HepG2 (cell line): ENCODE results near the gene SLC25A22. TPM values are rescaled to one million over a fixed set of nuclear protein-coding genes. Genes with fewer than 3 reads are reported as not detected.

Experiments
- AGO1 ChIP-seq: fragments of 200-400 bp; formaldehyde crosslinking; IDR thresholded peaks from 2 replicates; pipeline ENCODE4 v1.6.1; 2017; ENCODE audit warnings: mild to moderate bottlenecking, low read depth, low read length, moderate library complexity; ENCODE audit not compliant: poor library complexity, severe bottlenecking
- CAMTA2 ChIP-seq: sonication (generic); formaldehyde crosslinking; IDR thresholded peaks from 2 replicates; pipeline ENCODE4 v1.4.0; 2020; ENCODE audit warnings: mild to moderate bottlenecking, missing genetic modification reagents, borderline replicate concordance
- CENPT ChIP-seq: sonication (generic); formaldehyde crosslinking; IDR thresholded peaks from 2 replicates; pipeline ENCODE4 v1.8.0; 2022; ENCODE audit warnings: low read depth, mild to moderate bottlenecking, moderate library complexity, missing genetic modification reagents
- DR1 ChIP-seq: sonication (generic); formaldehyde crosslinking; IDR thresholded peaks from 2 replicates; pipeline ENCODE4 v1.8.0; 2021; ENCODE audit warnings: mild to moderate bottlenecking, missing genetic modification reagents, inconsistent platforms
- EZH2 ChIP-seq: conservative IDR thresholded peaks from 2 replicates; pipeline ENCODE4 v1.6.1; 2012; ENCODE audit warnings: mild to moderate bottlenecking, low read depth, low read length, moderate library complexity
- MED8 ChIP-seq: sonication (generic); formaldehyde crosslinking; IDR thresholded peaks from 2 replicates; pipeline ENCODE4 v1.8.1; 2023; ENCODE audit warnings: mild to moderate bottlenecking, missing genetic modification reagents; ENCODE audit not compliant: insufficient replicate concordance
- MIER2 ChIP-seq: IDR thresholded peaks from 2 replicates; pipeline ENCODE4 v1.6.1; 2016; ENCODE audit warnings: missing biosample characterization, missing genetic modification reagents
- MYC ChIP-seq: sonication (generic); formaldehyde crosslinking; IDR thresholded peaks from 2 replicates; pipeline ENCODE4 v1.9.0; 2021; ENCODE audit warnings: missing genetic modification reagents, borderline replicate concordance
- NKX3-1 ChIP-seq: sonication (generic); formaldehyde crosslinking; IDR thresholded peaks from 2 replicates; pipeline ENCODE4 v1.5.0; 2020; ENCODE audit warnings: missing genetic modification reagents
- RBM39 ChIP-seq: fragments of 200-400 bp; formaldehyde crosslinking; IDR thresholded peaks from one replicate; pipeline ENCODE4 v1.6.1; 2018; ENCODE audit warnings: antibody characterized with exemption, mild to moderate bottlenecking, low read depth, low read length; ENCODE audit not compliant: poor library complexity, severe bottlenecking
- SOX6 ChIP-seq, 2 experiments: fragments of 450-650 bp in 1 of 2; sonication (generic) in 1 of 2; formaldehyde crosslinking in 1 of 2; IDR thresholded peaks; 2 replicates each; pipeline versions ENCODE4 v1.4.0 to v1.6.1; 2017 to 2020; ENCODE audit warnings: antibody characterized with exemption in 1 of 2, mild to moderate bottlenecking in 1 of 2, missing genetic modification reagents in 1 of 2
- TRIM22 ChIP-seq: fragments of 450-650 bp; IDR thresholded peaks from 2 replicates; pipeline ENCODE4 v1.6.1; 2017
- TSC22D2 ChIP-seq: sonication (generic); formaldehyde crosslinking; IDR thresholded peaks from 2 replicates; pipeline ENCODE4 v1.5.1; 2020; ENCODE audit warnings: missing genetic modification reagents, mild to moderate bottlenecking, borderline replicate concordance
- ZBTB7A ChIP-seq: sonication (generic); formaldehyde crosslinking; IDR thresholded peaks from 2 replicates; pipeline ENCODE4 v1.8.0; 2022; ENCODE audit warnings: mild to moderate bottlenecking, missing genetic modification reagents
- ZFP41 ChIP-seq: sonication (generic); formaldehyde crosslinking; IDR thresholded peaks from 2 replicates; pipeline ENCODE4 v1.4.0; 2020; ENCODE audit warnings: mild to moderate bottlenecking, missing genetic modification reagents, borderline replicate concordance
- ZNF234 ChIP-seq: sonication (generic); formaldehyde crosslinking; conservative IDR thresholded peaks from 2 replicates; pipeline ENCODE4 v1.5.1; 2020; ENCODE audit warnings: mild to moderate bottlenecking, missing genetic modification reagents
- ZNF382 ChIP-seq: sonication (generic); formaldehyde crosslinking; IDR thresholded peaks from 2 replicates; pipeline ENCODE4 v1.5.0; 2020; ENCODE audit warnings: missing genetic modification reagents, mild to moderate bottlenecking, borderline replicate concordance
- ZNF546 ChIP-seq: sonication (generic); formaldehyde crosslinking; conservative IDR thresholded peaks from 2 replicates; pipeline ENCODE4 v1.8.1; 2023; ENCODE audit warnings: mild to moderate bottlenecking, missing genetic modification reagents
- ZNF547 ChIP-seq: sonication (generic); formaldehyde crosslinking; IDR thresholded peaks from 2 replicates; pipeline ENCODE4 v1.5.1; 2020; ENCODE audit warnings: mild to moderate bottlenecking, missing genetic modification reagents
- ZNF614 ChIP-seq: IDR thresholded peaks from 2 replicates; pipeline ENCODE4 v1.6.1; 2018; ENCODE audit warnings: missing biosample characterization, missing genetic modification reagents, inconsistent platforms, borderline replicate concordance
- ZNF713 ChIP-seq: sonication (generic); formaldehyde crosslinking; IDR thresholded peaks from 2 replicates; pipeline ENCODE4 v1.4.0; 2020; ENCODE audit warnings: mild to moderate bottlenecking, missing genetic modification reagents
- ZNF879 ChIP-seq: sonication (generic); formaldehyde crosslinking; IDR thresholded peaks from 2 replicates; pipeline ENCODE4 v1.8.1; 2023; ENCODE audit warnings: missing genetic modification reagents
- ZSCAN20 ChIP-seq: sonication (generic); formaldehyde crosslinking; IDR thresholded peaks from 2 replicates; pipeline ENCODE4 v1.4.0; 2020; ENCODE audit warnings: missing genetic modification reagents, mild to moderate bottlenecking, borderline replicate concordance
- ZSCAN29 ChIP-seq: sonication (generic); formaldehyde crosslinking; conservative IDR thresholded peaks from 2 replicates; pipeline ENCODE4 v1.4.0; 2020; ENCODE audit warnings: mild to moderate bottlenecking, missing genetic modification reagents
- polyA plus RNA-seq, 8 experiments: library from polyadenylated mRNA; depleted of rRNA in 3 of 8; stranded (reverse) in 7 of 8; unstranded in 1 of 8; fragments of >200 nt; fragmentation: Illumina TruSeq in 4 of 8; extraction: Trizol in 4 of 8; gene quantifications; 2 replicates each; pipeline versions ENCODE4 v1.2.1 to v1.2.3, GENCODE V29; 2011 to 2016; ENCODE audit warnings: low read depth in 4 of 8, missing spikeins in 1 of 8, mixed read lengths in 1 of 8; ENCODE audit not compliant: insufficient read depth in 1 of 8
- total RNA-seq, 5 experiments: library from RNA; depleted of rRNA; stranded (reverse); fragments of >200 nt; fragmentation: Illumina TruSeq; extraction: Trizol; gene quantifications; 2 replicates each; pipeline ENCODE4 v1.2.3, GENCODE V29; 2016; ENCODE audit warnings: low read depth in 1 of 5
- TF ChIP-seq, protein P1 (sequence below): sonication (generic); formaldehyde crosslinking; IDR thresholded peaks from 2 replicates; pipeline ENCODE4 v1.8.0; 2022; ENCODE audit warnings: missing genetic modification reagents, mild to moderate bottlenecking, borderline replicate concordance
- TF ChIP-seq, protein P2 (sequence below): sonication (generic); formaldehyde crosslinking; IDR thresholded peaks from 2 replicates; pipeline ENCODE4 v1.8.0; 2022; ENCODE audit warnings: missing genetic modification reagents, mild to moderate bottlenecking, inconsistent platforms, borderline replicate concordance
- TF ChIP-seq, protein P3 (sequence below): sonication (generic); formaldehyde crosslinking; IDR thresholded peaks from 2 replicates; pipeline ENCODE4 v1.8.1; 2023; ENCODE audit warnings: mild to moderate bottlenecking, missing genetic modification reagents, borderline replicate concordance

SLC25A22 gene
- total and polyA plus RNA-seq, 2 of the 13 experiments (the other 11 are each of a cell fraction or from before 2014, with no cell fraction given) = 12.4 to 19.2 TPM

DNA sequence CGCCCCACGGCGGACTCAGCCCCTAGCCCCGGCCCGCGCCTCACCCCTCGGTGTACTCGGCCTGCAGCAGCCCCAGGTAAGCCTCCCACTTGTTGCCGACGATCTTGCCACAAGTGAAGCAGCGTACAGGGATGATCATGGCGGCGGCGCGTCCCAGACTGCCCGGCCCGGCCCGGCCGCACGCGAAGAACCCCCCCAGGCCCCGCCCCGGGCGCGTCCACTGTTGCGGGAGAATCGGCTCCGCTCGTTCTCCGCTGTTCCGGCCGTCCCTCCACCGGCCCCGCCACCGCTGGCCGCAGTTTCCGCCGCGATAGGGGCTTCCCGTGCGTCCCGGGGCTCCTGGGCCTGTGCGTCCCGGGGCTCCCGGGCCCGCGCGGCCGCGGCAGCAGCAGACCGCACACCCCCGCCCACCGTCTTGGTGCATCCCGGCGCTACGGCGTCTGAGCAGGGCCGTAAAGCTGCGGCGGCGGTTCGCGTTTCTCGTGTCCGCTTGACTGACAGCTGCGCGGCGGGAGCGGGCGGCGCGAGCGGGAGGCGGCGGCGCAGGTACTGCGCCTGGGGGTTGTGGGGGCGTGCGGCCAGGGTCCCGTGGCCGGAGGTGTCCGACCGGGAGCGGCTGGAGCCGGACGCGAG, 44.4 kb upstream of the SLC25A22 start, which contains the start of the genes POLR2L and TSPAN4 (continued):
- TF ChIP-seq, protein P1, sequence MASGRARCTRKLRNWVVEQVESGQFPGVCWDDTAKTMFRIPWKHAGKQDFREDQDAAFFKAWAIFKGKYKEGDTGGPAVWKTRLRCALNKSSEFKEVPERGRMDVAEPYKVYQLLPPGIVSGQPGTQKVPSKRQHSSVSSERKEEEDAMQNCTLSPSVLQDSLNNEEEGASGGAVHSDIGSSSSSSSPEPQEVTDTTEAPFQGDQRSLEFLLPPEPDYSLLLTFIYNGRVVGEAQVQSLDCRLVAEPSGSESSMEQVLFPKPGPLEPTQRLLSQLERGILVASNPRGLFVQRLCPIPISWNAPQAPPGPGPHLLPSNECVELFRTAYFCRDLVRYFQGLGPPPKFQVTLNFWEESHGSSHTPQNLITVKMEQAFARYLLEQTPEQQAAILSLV (CRISPR knock-in tag) = peak; percentile 86; the same call in 1 of the 2 replicates
- TF ChIP-seq, protein P2, sequence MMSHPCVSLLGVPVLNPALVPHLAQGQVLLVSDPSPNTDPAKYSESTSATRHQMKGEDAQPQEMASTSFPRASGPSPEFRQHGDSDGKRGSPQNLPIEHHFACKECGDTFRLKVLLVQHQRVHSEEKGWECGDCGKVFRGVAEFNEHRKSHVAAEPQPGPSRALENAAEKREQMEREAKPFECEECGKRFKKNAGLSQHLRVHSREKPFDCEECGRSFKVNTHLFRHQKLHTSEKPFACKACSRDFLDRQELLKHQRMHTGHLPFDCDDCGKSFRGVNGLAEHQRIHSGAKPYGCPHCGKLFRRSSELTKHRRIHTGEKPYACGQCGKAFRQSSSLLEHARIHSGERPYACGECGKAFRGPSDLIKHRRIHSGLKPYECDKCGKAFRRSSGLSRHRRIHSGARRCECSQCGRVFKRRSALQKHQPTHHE (CRISPR knock-in tag) = no peak
- TF ChIP-seq CENPT (CRISPR knock-in tag) (no peak), ZFP41 (CRISPR knock-in tag) (no peak), EZH2 (no peak), ZNF547 (CRISPR knock-in tag) (peak; percentile 84), CAMTA2 (CRISPR knock-in tag) (no peak), ZSCAN20 (CRISPR knock-in tag) (no peak), TRIM22 (no peak), ZNF713 (CRISPR knock-in tag) (no peak), SOX6 (IDR thresholded peaks at IDR 0.05) (no peak), SOX6 (CRISPR knock-in tag; IDR thresholded peaks at IDR 0.05) (no peak), DR1 (CRISPR knock-in tag) (peak; percentile 63; the same call in 1 of the 2 replicates), TSC22D2 (no peak), AGO1 (peak; percentile 86), ZNF546 (CRISPR knock-in tag) (peak; percentile 70; the same call in 1 of the 2 replicates), MED8 (CRISPR knock-in tag) (no peak), NKX3-1 (CRISPR knock-in tag) (no peak), ZBTB7A (no peak; the same call in 1 of the 2 replicates), ZNF382 (CRISPR knock-in tag) (no peak), ZNF234 (CRISPR knock-in tag) (no peak), ZSCAN29 (CRISPR knock-in tag) (no peak), RBM39 (peak; percentile 81), MIER2 (CRISPR knock-in tag) (no peak), MYC (peak; percentile 72), ZNF879 (no peak), ZNF614 (peak; percentile 21; the same call in 1 of the 2 replicates)
- TF ChIP-seq, protein P3, sequence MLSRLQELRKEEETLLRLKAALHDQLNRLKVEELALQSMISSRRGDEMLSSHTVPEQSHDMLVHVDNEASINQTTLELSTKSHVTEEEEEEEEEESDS (CRISPR knock-in tag) = peak; percentile 70; the same call in 1 of the 2 replicates
